HepG2 (cell line): ENCODE data around the gene PLCB1. TPM values are rescaled to one million over a fixed set of nuclear protein-coding genes. Genes with fewer than 3 reads are reported as not detected.

Experiments
- ARID5B ChIP-seq: IDR thresholded peaks from 2 replicates; pipeline ENCODE4 v1.4.0; 2020; ENCODE audit warnings: mild to moderate bottlenecking, missing genetic modification reagents
- ASH2L ChIP-seq: fragments of 300-600, 200-600 bp; sonication (generic); IDR thresholded peaks from 2 replicates; pipeline ENCODE4 v1.7.0; 2017; ENCODE audit warnings: low read depth, mild to moderate bottlenecking, moderate library complexity, mixed read lengths, low read length; ENCODE audit not compliant: insufficient read length
- BCL6 ChIP-seq: IDR thresholded peaks from 2 replicates; pipeline ENCODE4 v1.6.1; 2016; ENCODE audit warnings: missing genetic modification reagents, missing compliant biosample characterization
- CHD4 ChIP-seq: fragments of 200-600 bp; sonication (generic); IDR thresholded peaks from 2 replicates; pipeline ENCODE4 v1.7.0; 2017; ENCODE audit warnings: mild to moderate bottlenecking, low read length, borderline replicate concordance
- FOSL2 ChIP-seq: sonication (generic); formaldehyde crosslinking; IDR thresholded peaks from 2 replicates; pipeline ENCODE4 v1.4.0; 2020; ENCODE audit warnings: missing genetic modification reagents
- KLF12 ChIP-seq: sonication (generic); formaldehyde crosslinking; IDR thresholded peaks from 2 replicates; pipeline ENCODE4 v1.4.0; 2020; ENCODE audit warnings: missing genetic modification reagents, borderline replicate concordance
- KMT2A ChIP-seq: sonication (generic); formaldehyde crosslinking; IDR thresholded peaks from 2 replicates; pipeline ENCODE4 v1.4.0; 2020; ENCODE audit warnings: missing genetic modification reagents
- MIXL1 ChIP-seq: IDR thresholded peaks from 2 replicates; pipeline ENCODE4 v1.6.1; 2016
- POGZ ChIP-seq: sonication (generic); formaldehyde crosslinking; IDR thresholded peaks from 2 replicates; pipeline ENCODE4 v1.4.0; 2020; ENCODE audit warnings: mild to moderate bottlenecking, missing genetic modification reagents
- RFX1 ChIP-seq: fragments of 450-650 bp; IDR thresholded peaks from 2 replicates; pipeline ENCODE4 v1.6.1; 2017
- RFX3 ChIP-seq: IDR thresholded peaks from 2 replicates; pipeline ENCODE4 v1.6.1; 2016; ENCODE audit warnings: missing biosample characterization, missing genetic modification reagents
- TEAD3 ChIP-seq: optimal IDR thresholded peaks from 2 replicates; pipeline ENCODE3; 2016; ENCODE audit warnings: borderline replicate concordance
- ZFP36L1 ChIP-seq: sonication (generic); formaldehyde crosslinking; IDR thresholded peaks from 2 replicates; pipeline ENCODE4 v1.8.0; 2022; ENCODE audit warnings: mild to moderate bottlenecking, missing genetic modification reagents, moderate library complexity
- ZNF556 ChIP-seq: sonication (generic); formaldehyde crosslinking; IDR thresholded peaks from 2 replicates; pipeline ENCODE4 v1.4.0; 2020; ENCODE audit warnings: mild to moderate bottlenecking, missing genetic modification reagents, borderline replicate concordance
- ZNF678 ChIP-seq: sonication (generic); formaldehyde crosslinking; IDR thresholded peaks from 2 replicates; pipeline ENCODE4 v1.4.0; 2020; ENCODE audit warnings: mild to moderate bottlenecking, missing genetic modification reagents
- ZNF792 ChIP-seq: IDR thresholded peaks from 2 replicates; pipeline ENCODE4 v1.6.1; 2016
- ZSCAN20 ChIP-seq: sonication (generic); formaldehyde crosslinking; IDR thresholded peaks from 2 replicates; pipeline ENCODE4 v1.4.0; 2020; ENCODE audit warnings: missing genetic modification reagents, mild to moderate bottlenecking, borderline replicate concordance
- polyA plus RNA-seq, 8 experiments: library from polyadenylated mRNA; depleted of rRNA in 3 of 8; stranded (reverse) in 7 of 8; unstranded in 1 of 8; fragments of >200 nt; fragmentation: Illumina TruSeq in 4 of 8; extraction: Trizol in 4 of 8; gene quantifications; 2 replicates each; pipeline versions ENCODE4 v1.2.1 to v1.2.3, GENCODE V29; 2011 to 2016; ENCODE audit warnings: low read depth in 4 of 8, missing spikeins in 1 of 8, mixed read lengths in 1 of 8; ENCODE audit not compliant: insufficient read depth in 1 of 8
- total RNA-seq, 5 experiments: library from RNA; depleted of rRNA; stranded (reverse); fragments of >200 nt; fragmentation: Illumina TruSeq; extraction: Trizol; gene quantifications; 2 replicates each; pipeline ENCODE4 v1.2.3, GENCODE V29; 2016; ENCODE audit warnings: low read depth in 1 of 5
- TF ChIP-seq, protein P1 (sequence below): IDR thresholded peaks from 2 replicates; pipeline ENCODE4 v1.6.1; 2016; ENCODE audit warnings: mild to moderate bottlenecking
- TF ChIP-seq, protein P2 (sequence below): sonication (generic); formaldehyde crosslinking; IDR thresholded peaks from 2 replicates; pipeline ENCODE4 v1.8.1; 2023; ENCODE audit warnings: missing genetic modification reagents, mild to moderate bottlenecking, borderline replicate concordance
- TF ChIP-seq, protein P3 (sequence below): sonication (generic); formaldehyde crosslinking; IDR thresholded peaks from 2 replicates; pipeline ENCODE4 v1.4.0; 2020; ENCODE audit warnings: mild to moderate bottlenecking, missing genetic modification reagents, borderline replicate concordance

PLCB1 gene
- total and polyA plus RNA-seq, 2 of the 13 experiments (the other 11 are each of a cell fraction or from before 2014, with no cell fraction given), result 42.4 to 55.9 TPM

- TF ChIP-seq KMT2A (CRISPR knock-in tag) (peak; percentile 64), MIXL1 (CRISPR knock-in tag) (peak; percentile 67), TEAD3 (peak; percentile 86), POGZ (CRISPR knock-in tag) (peak; percentile 89), ZFP36L1 (0 out of 2 replicates have a peak, but pooled peaks have one; percentile 19), FOSL2 (CRISPR knock-in tag) (peak; percentile 77), ZNF556 (CRISPR knock-in tag) (0 out of 2 replicates have a peak, but pooled peaks have one; percentile 26), CHD4 (peak; percentile 91; the same call in 1 of the 2 replicates), ZNF678 (CRISPR knock-in tag) (no peak), ASH2L (peak; percentile 90), RFX3 (CRISPR knock-in tag) (no peak), ZNF792 (CRISPR knock-in tag) (peak; percentile 40; the same call in 1 of the 2 replicates), BCL6 (CRISPR knock-in tag) (peak; percentile 64), ZSCAN20 (CRISPR knock-in tag) (0 out of 2 replicates have a peak, but pooled peaks have one; percentile 70), ARID5B (CRISPR knock-in tag) (peak; percentile 88), RFX1 (no peak), KLF12 (CRISPR knock-in tag) (peak; percentile 74; the same call in 1 of the 2 replicates)
- TF ChIP-seq, protein P1, sequence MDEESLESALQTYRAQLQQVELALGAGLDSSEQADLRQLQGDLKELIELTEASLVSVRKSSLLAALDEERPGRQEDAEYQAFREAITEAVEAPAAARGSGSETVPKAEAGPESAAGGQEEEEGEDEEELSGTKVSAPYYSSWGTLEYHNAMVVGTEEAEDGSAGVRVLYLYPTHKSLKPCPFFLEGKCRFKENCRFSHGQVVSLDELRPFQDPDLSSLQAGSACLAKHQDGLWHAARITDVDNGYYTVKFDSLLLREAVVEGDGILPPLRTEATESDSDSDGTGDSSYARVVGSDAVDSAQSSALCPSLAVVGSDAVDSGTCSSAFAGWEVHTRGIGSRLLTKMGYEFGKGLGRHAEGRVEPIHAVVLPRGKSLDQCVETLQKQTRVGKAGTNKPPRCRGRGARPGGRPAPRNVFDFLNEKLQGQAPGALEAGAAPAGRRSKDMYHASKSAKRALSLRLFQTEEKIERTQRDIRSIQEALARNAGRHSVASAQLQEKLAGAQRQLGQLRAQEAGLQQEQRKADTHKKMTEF, result peak; percentile 75
- TF ChIP-seq, protein P2, sequence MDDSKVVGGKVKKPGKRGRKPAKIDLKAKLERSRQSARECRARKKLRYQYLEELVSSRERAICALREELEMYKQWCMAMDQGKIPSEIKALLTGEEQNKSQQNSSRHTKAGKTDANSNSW (CRISPR knock-in tag), result no peak
- TF ChIP-seq, protein P3, sequence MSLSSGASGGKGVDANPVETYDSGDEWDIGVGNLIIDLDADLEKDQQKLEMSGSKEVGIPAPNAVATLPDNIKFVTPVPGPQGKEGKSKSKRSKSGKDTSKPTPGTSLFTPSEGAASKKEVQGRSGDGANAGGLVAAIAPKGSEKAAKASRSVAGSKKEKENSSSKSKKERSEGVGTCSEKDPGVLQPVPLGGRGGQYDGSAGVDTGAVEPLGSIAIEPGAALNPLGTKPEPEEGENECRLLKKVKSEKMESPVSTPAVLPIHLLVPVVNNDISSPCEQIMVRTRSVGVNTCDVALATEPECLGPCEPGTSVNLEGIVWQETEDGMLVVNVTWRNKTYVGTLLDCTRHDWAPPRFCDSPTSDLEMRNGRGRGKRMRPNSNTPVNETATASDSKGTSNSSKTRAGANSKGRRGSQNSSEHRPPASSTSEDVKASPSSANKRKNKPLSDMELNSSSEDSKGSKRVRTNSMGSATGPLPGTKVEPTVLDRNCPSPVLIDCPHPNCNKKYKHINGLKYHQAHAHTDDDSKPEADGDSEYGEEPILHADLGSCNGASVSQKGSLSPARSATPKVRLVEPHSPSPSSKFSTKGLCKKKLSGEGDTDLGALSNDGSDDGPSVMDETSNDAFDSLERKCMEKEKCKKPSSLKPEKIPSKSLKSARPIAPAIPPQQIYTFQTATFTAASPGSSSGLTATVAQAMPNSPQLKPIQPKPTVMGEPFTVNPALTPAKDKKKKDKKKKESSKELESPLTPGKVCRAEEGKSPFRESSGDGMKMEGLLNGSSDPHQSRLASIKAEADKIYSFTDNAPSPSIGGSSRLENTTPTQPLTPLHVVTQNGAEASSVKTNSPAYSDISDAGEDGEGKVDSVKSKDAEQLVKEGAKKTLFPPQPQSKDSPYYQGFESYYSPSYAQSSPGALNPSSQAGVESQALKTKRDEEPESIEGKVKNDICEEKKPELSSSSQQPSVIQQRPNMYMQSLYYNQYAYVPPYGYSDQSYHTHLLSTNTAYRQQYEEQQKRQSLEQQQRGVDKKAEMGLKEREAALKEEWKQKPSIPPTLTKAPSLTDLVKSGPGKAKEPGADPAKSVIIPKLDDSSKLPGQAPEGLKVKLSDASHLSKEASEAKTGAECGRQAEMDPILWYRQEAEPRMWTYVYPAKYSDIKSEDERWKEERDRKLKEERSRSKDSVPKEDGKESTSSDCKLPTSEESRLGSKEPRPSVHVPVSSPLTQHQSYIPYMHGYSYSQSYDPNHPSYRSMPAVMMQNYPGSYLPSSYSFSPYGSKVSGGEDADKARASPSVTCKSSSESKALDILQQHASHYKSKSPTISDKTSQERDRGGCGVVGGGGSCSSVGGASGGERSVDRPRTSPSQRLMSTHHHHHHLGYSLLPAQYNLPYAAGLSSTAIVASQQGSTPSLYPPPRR (CRISPR knock-in tag), result peak; percentile 63; the same call in 1 of the 2 replicates
Measured at GRCh38 chr20:8190043-8190880, 58.2 kb downstream of the PLCB1 start (continued).
